SK-N-SH (cell line): ENCODE measurements around the gene GAMT. TPM values are rescaled to one million over a fixed set of nuclear protein-coding genes. Genes with fewer than 3 reads are reported as not detected.

ENCODE experiments used
- CTCF ChIA-PET: fragments of 300-600, 350-600 bp; formaldehyde crosslinking; extraction: SDS; loops from one replicate; lab custom pipeline; 2021; lab: Yijun Ruan, JAX
- POLR2A ChIA-PET: fragments of 350-600 bp; sonication (Branson Sonifier 250); formaldehyde crosslinking; extraction: SDS; loops from one replicate; lab custom pipeline; 2020; ENCODE audit warnings: antibody characterized with exemption, inconsistent platforms; lab: Yijun Ruan, JAX
- DNase-seq: peaks from one replicate; pipeline ENCODE4 v3.0.0; 2012
- H2AFZ ChIP-seq: fragments of 200-600 bp; sonication (generic); 2 replicates; pipeline ENCODE4 v1.8.1; 2016; ENCODE audit warnings: antibody characterized with exemption, mild to moderate bottlenecking, low read depth
- H3F3A ChIP-seq: fragments of 200-600 bp; sonication (generic); replicated peaks from 2 replicates; pipeline ENCODE3; 2016; ENCODE audit warnings: antibody characterized with exemption, mild to moderate bottlenecking; ENCODE audit not compliant: insufficient read depth
- H3K27ac ChIP-seq, 2 experiments: fragments of 200-500 bp in 1 of 2; fragments of 200-600 bp in 1 of 2; sonication (Bioruptor generic) in 1 of 2; sonication (generic), shearing (Covaris generic) in 1 of 2; 2 replicates each; pipeline versions ENCODE4 v1.5.1 to v1.6.1; 2014 to 2016; ENCODE audit warnings: low read depth in 2 of 2, inconsistent platforms in 1 of 2, low read length in 1 of 2, mild to moderate bottlenecking in 1 of 2, mixed read lengths in 1 of 2
- H3K27me3 ChIP-seq: fragments of 200-600 bp; sonication (generic), shearing (Covaris generic); 2 replicates; pipeline ENCODE4 v1.6.1; 2016; ENCODE audit warnings: mixed run types; ENCODE audit not compliant: insufficient read depth
- H3K36me3 ChIP-seq, 2 experiments: fragments of 200-500 bp in 1 of 2; fragments of 200-600 bp in 1 of 2; sonication (Bioruptor generic) in 1 of 2; sonication (generic) in 1 of 2; replicated peaks in 1 of 2; 2 replicates each; pipeline versions ENCODE3 to v1.5.1; 2014 to 2016; ENCODE audit warnings: low read length in 1 of 2, mild to moderate bottlenecking in 1 of 2; ENCODE audit not compliant: insufficient read depth in 2 of 2, control insufficient read depth in 1 of 2
- H3K4me1 ChIP-seq, 2 experiments: fragments of 200-500 bp in 1 of 2; fragments of 200-600 bp in 1 of 2; sonication (Bioruptor generic) in 1 of 2; sonication (generic), shearing (Covaris generic) in 1 of 2; 2 replicates each; pipeline versions ENCODE4 v1.5.1 to v1.6.1; 2014 to 2016; ENCODE audit warnings: low read depth in 1 of 2, low read length in 1 of 2, mixed run types in 1 of 2; ENCODE audit not compliant: insufficient read depth in 2 of 2, control insufficient read depth in 1 of 2
- H3K4me2 ChIP-seq: fragments of 200-600 bp; sonication (generic), shearing (Covaris generic); 2 replicates; pipeline ENCODE4 v1.6.1; 2017; ENCODE audit warnings: mixed run types
- H3K4me3 ChIP-seq, 2 experiments: fragments of 200-500 bp in 1 of 2; fragments of 200-600 bp in 1 of 2; sonication (Bioruptor generic) in 1 of 2; sonication (generic), shearing (Covaris generic) in 1 of 2; 2 replicates each; pipeline versions ENCODE4 v1.5.1 to v1.8.1; 2014 to 2016; ENCODE audit warnings: low read depth in 2 of 2, inconsistent platforms in 1 of 2, low read length in 1 of 2, mild to moderate bottlenecking in 1 of 2, mixed read lengths in 1 of 2, moderate library complexity in 1 of 2
- H3K79me2 ChIP-seq: fragments of 200-600 bp; sonication (generic); 2 replicates; pipeline ENCODE4 v1.8.1; 2017; ENCODE audit warnings: mild to moderate bottlenecking; ENCODE audit not compliant: insufficient read depth
- H3K9ac ChIP-seq: fragments of 200-600 bp; sonication (generic); 2 replicates; pipeline ENCODE4 v1.6.1; 2017; ENCODE audit warnings: mixed run types
- H3K9me2 ChIP-seq: fragments of 200-600 bp; sonication (generic); 2 replicates; pipeline ENCODE4 v1.6.1; 2017; ENCODE audit warnings: mixed run types
- H3K9me3 ChIP-seq: fragments of 200-600 bp; sonication (generic); 2 replicates; pipeline ENCODE4 v1.6.1; 2017; ENCODE audit warnings: mixed run types, mild to moderate bottlenecking, moderate library complexity
- H4K20me1 ChIP-seq: fragments of 200-600 bp; sonication (generic); 2 replicates; pipeline ENCODE4 v1.6.1; 2017; ENCODE audit warnings: mild to moderate bottlenecking, mixed run types; ENCODE audit not compliant: insufficient read depth
- CTCF ChIP-seq: fragments of 200-600 bp; sonication (generic); IDR thresholded peaks from 2 replicates; pipeline ENCODE4 v1.6.1; 2017; ENCODE audit warnings: antibody characterized with exemption, mild to moderate bottlenecking, moderate library complexity
- GATA2 ChIP-seq: sonication (generic); formaldehyde crosslinking; IDR thresholded peaks from 2 replicates; pipeline ENCODE4 v1.5.0; 2020; ENCODE audit warnings: mild to moderate bottlenecking, missing genetic modification reagents
- NFIC ChIP-seq: IDR thresholded peaks from 2 replicates; pipeline ENCODE4 v1.4.0; 2012; ENCODE audit warnings: borderline replicate concordance
- POLR2AphosphoS5 ChIP-seq: IDR thresholded peaks from 2 replicates; pipeline ENCODE4 v1.6.1; 2012; ENCODE audit warnings: low read depth, low read length
- SIN3A ChIP-seq: IDR thresholded peaks from 2 replicates; pipeline ENCODE4 v1.6.1; 2012; ENCODE audit warnings: low read depth, mild to moderate bottlenecking, low read length, moderate library complexity, borderline replicate concordance
- TAF1 ChIP-seq: IDR thresholded peaks from 2 replicates; pipeline ENCODE4 v1.6.1; 2012; ENCODE audit warnings: low read depth, mild to moderate bottlenecking, low read length, moderate library complexity, borderline replicate concordance
- USF2 ChIP-seq: fragments of 150-350 bp; IDR thresholded peaks from 2 replicates; pipeline ENCODE4 v1.6.1; 2017; ENCODE audit warnings: antibody characterized with exemption, low read length, low read depth, borderline replicate concordance
- WGBS: methylation state at CpG from one replicate; pipeline ENCODE4 v1.1.6; 2017; ENCODE audit warnings: low lambda C conversion rate; 5-methylcytosine and 5-hydroxymethylcytosine counted together
- polyA plus RNA-seq, 3 experiments: library from polyadenylated mRNA; depleted of rRNA; stranded (reverse); fragments of >200 nt; gene quantifications; 2 replicates each; pipeline ENCODE4 v1.2.3, GENCODE V29; 2012

GAMT gene
- polyA plus RNA-seq, 1 of the 3 experiments (the other 2 are of a cell fraction), result 85.3 TPM

GRCh38 chr19:1406774-1407527 is 5.6 kb upstream of the GAMT start (continued):
- TF ChIP-seq USF2 (peak; percentile 39; the same call in 1 of the 2 replicates), SIN3A (0 out of 2 replicates have a peak, but pooled peaks have one; percentile 25), TAF1 (peak; percentile 7; the same call in 1 of the 2 replicates), CTCF (peak; percentile 69), NFIC (no peak)

GRCh38 chr19:1402411-1403070 is 1.2 kb upstream of the GAMT start:
- ChIA-PET POLR2A (no interaction called here), CTCF (interaction anchor here (0.6 to 1.4 kb wide), 5 partner anchors 12 to 136 kb away, joined by 3 to 8 read pairs (median 3); no protein-coding TSS in a partner anchor)
- Histone ChIP-seq H4K20me1 (no peaks in the 10 kb centered on the region), H3F3A (peaks cover 16% of the 10 kb centered on the region), H2AFZ (no peak overlapping the region), H3K4me3 (no peak overlapping the region), H3K36me3 (no peaks in the 10 kb centered on the region), H3K27me3 (no peaks in the 10 kb centered on the region), H3K4me1 (peaks cover 0 to 9% of the 10 kb centered on the region in 2 experiments; a peak in 1 of 4 replicates), H3K4me2 (no peak overlapping the region), H3K79me2 (peaks cover 12% of the 10 kb centered on the region; the same call in 1 of the 2 replicates), H3K9me3 (no peaks in the 10 kb centered on the region), H3K27ac (no peak overlapping the region), H3K9ac (no peak overlapping the region), H3K9me2 (no peaks in the 10 kb centered on the region)
- no peak for DNase-seq
- WGBS, result 82% methylated on average over 15 of the region's 25 CpGs
- TF ChIP-seq GATA2 (CRISPR knock-in tag), result no peak

- H3K79me2 ChIP-seq, result peaks cover 12% of the 10 kb centered on the region; the same call in 1 of the 2 replicates
- no peaks in the 10 kb centered on the region for H3K9me2 ChIP-seq
- H4K20me1 ChIP-seq, result no peaks in the 10 kb centered on the region
- no peak for DNase-seq
- no peaks in the 10 kb centered on the region for H3K9me3 ChIP-seq
- H3K4me2 ChIP-seq, result peak overlapping the region; percentile 99
- H3K4me1 ChIP-seq, result peaks cover 0 to 9% of the 10 kb centered on the region in 2 experiments; a peak in 1 of 4 replicates
- peaks cover 16% of the 10 kb centered on the region for H3F3A ChIP-seq
- H2AFZ ChIP-seq, result peak overlapping the region; percentile 93; the same call in 1 of the 2 replicates
- TF ChIP-seq POLR2AphosphoS5 (no peak), CTCF (peak; percentile 3; the same call in 1 of the 2 replicates)
- TF ChIP-seq, all 33 proteins: peak for 1
- peak overlapping the region; percentile 65; the same call in 1 of the 2 replicates for H3K9ac ChIP-seq
- POLR2A ChIA-PET, result no interaction called here
- CTCF ChIA-PET, result interaction anchor here (1.0 to 1.3 kb wide), 2 partner anchors 122 to 124 kb away, joined by 3 to 8 read pairs; no protein-coding TSS in a partner anchor
- H3K27me3 ChIP-seq, result no peaks in the 10 kb centered on the region
- no peak overlapping the region; a peak in 1 of 4 replicates for H3K27ac ChIP-seq
- no peaks in the 10 kb centered on the region for H3K36me3 ChIP-seq
- 76% methylated on average over 11 of the region's 11 CpGs for WGBS
- H3K4me3 ChIP-seq, result peak overlapping the region; percentile 75 to 79
Observed at GRCh38 chr19:1401889-1402217, 511 bp upstream of the GAMT start.
